OCI-LY7 (cell line): ENCODE measurements around the gene COPS8. TPM values are rescaled to one million over a fixed set of nuclear protein-coding genes. Genes with fewer than 3 reads are reported as not detected.
A peak's percentile ranks its signal among the peaks of the same experiment; 100 is the strongest.

Experiments used
- BruUV-seq: library from RNA; stranded (reverse); fragments of 400-500 nt; replicated peaks from 2 replicates; lab custom pipeline; 2021; lab: Mats Ljungman, UMichigan
- CTCF ChIA-PET: fragments of 300-600 bp; sonication (Branson Sonifier 250); formaldehyde crosslinking; loops from one replicate; lab custom pipeline; 2022; ENCODE audit warnings: antibody characterized with exemption; ENCODE audit not compliant: unreplicated experiment; lab: Charles Lee
- POLR2A ChIA-PET: fragments of 300-600 bp; sonication (Branson Sonifier 250); formaldehyde crosslinking; loops from one replicate; lab custom pipeline; 2022; ENCODE audit warnings: antibody characterized with exemption; lab: Charles Lee
- DNase-seq: peaks from one replicate; pipeline ENCODE4 v3.0.0-alpha.2; 2015; ENCODE audit warnings: low spot score
- H2AFZ ChIP-seq: fragments of 200-600 bp; sonication (generic), shearing (Covaris generic); 2 replicates; pipeline ENCODE4 v1.6.1; 2014; ENCODE audit warnings: mild to moderate bottlenecking, antibody characterized with exemption, low read length, moderate library complexity
- H3K27ac ChIP-seq: fragments of 200-600 bp; sonication (generic); 2 replicates; pipeline ENCODE4 v1.5.1; 2014; ENCODE audit warnings: mixed run types, low read depth, mild to moderate bottlenecking, moderate library complexity, low read length, inconsistent platforms; ENCODE audit not compliant: poor library complexity, severe bottlenecking
- H3K36me3 ChIP-seq: fragments of 200-600 bp; sonication (generic); 2 replicates; pipeline ENCODE4 v1.6.1; 2014; ENCODE audit warnings: mild to moderate bottlenecking, antibody characterized with exemption, low read length, moderate library complexity, mixed read lengths; ENCODE audit not compliant: insufficient read depth
- H3K4me1 ChIP-seq: fragments of 200-600 bp; sonication (generic); 2 replicates; pipeline ENCODE4 v1.5.1; 2014; ENCODE audit warnings: mild to moderate bottlenecking, low read length; ENCODE audit not compliant: insufficient read depth, poor library complexity, severe bottlenecking
- H3K4me2 ChIP-seq: fragments of 200-600 bp; sonication (generic); 2 replicates; pipeline ENCODE4 v1.6.1; 2014; ENCODE audit warnings: mild to moderate bottlenecking, low read length
- H3K4me3 ChIP-seq: fragments of 200-600 bp; sonication (generic); 2 replicates; pipeline ENCODE4 v1.5.1; 2014; ENCODE audit warnings: mild to moderate bottlenecking, low read depth, low read length; ENCODE audit not compliant: poor library complexity, severe bottlenecking
- H3K79me2 ChIP-seq: fragments of 200-600 bp; sonication (generic); 2 replicates; pipeline ENCODE4 v1.6.1; 2016; ENCODE audit warnings: low read depth, mild to moderate bottlenecking, low read length, moderate library complexity, mixed read lengths; ENCODE audit not compliant: insufficient read depth
- H3K9me2 ChIP-seq: fragments of 200-600 bp; sonication (generic); 2 replicates; pipeline ENCODE4 v1.6.1; 2016; ENCODE audit warnings: mild to moderate bottlenecking, low read length, mixed read lengths; ENCODE audit not compliant: insufficient read depth
- H3K9me3 ChIP-seq: fragments of 200-600 bp; sonication (generic); 2 replicates; pipeline ENCODE4 v1.6.1; 2014; ENCODE audit warnings: mild to moderate bottlenecking, mixed run types, low read length, mixed read lengths
- H4K20me1 ChIP-seq: fragments of 200-600 bp; sonication (generic); 2 replicates; pipeline ENCODE4 v1.6.1; 2014; ENCODE audit warnings: mild to moderate bottlenecking, antibody characterized with exemption, low read length, moderate library complexity, mixed read lengths; ENCODE audit not compliant: insufficient read depth
- CTCF ChIP-seq: fragments of 200-600 bp; sonication (generic); conservative IDR thresholded peaks from 2 replicates; pipeline ENCODE4 v1.5.1; 2014; ENCODE audit warnings: mild to moderate bottlenecking, antibody characterized with exemption, low read length, moderate library complexity, mixed read lengths
- EZH2phosphoT487 ChIP-seq: fragments of 200-600 bp; sonication (generic); IDR thresholded peaks from 2 replicates; pipeline ENCODE4 v1.6.1; 2018; ENCODE audit warnings: low read depth, borderline replicate concordance, mild to moderate bottlenecking, mixed run types, antibody characterized with exemption, low read length, moderate library complexity, mixed read lengths
- intact Hi-C: fragments of 100-400 bp; cut with micrococcal nuclease; formaldehyde crosslinking; loops from one replicate; pipeline ENCODE4 v1.10.0; 2022; ENCODE audit not compliant: unreplicated experiment
- total RNA-seq, 2 experiments: library from RNA; depleted of rRNA in 1 of 2; stranded (reverse); fragments of >200 nt in 1 of 2; shearing (Covaris generic) in 1 of 2; gene quantifications; 2 replicates each; pipeline ENCODE4 v1.2.3, GENCODE V29; 2014 to 2022

COPS8 gene
- total RNA-seq, 2 experiments from 2014 or later = 58.8 to 117 TPM

- no peak for DNase-seq
- ChIA-PET POLR2A (interaction anchor here (1.3 kb wide), 1 partner anchor 30 kb away, joined by 4 read pairs; the partner anchor contains the start of gene COPS8), CTCF (no interaction called here)
- BruUV-seq = no TSS peak
- no peak overlapping the region for H2AFZ ChIP-seq
- H3K4me1 ChIP-seq = peaks cover 66% of the 10 kb centered on the region
- no peaks in the 10 kb centered on the region for H3K9me3 ChIP-seq
- no peaks in the 10 kb centered on the region for H4K20me1 ChIP-seq
- H3K36me3 ChIP-seq = no peaks in the 10 kb centered on the region
- peak overlapping the region; percentile 98 for H3K27ac ChIP-seq
- TF ChIP-seq CTCF = no peak
- H3K79me2 ChIP-seq = peaks cover 6% of the 10 kb centered on the region; the same call in 1 of the 2 replicates
- no peaks in the 10 kb centered on the region for H3K9me2 ChIP-seq
- H3K4me2 ChIP-seq = peak overlapping the region; percentile 87
- H3K4me3 ChIP-seq = no peak overlapping the region
- intact Hi-C loops = no loop called here
Measured at GRCh38 chr2:237056287-237056875, 29.3 kb upstream of the COPS8 start.

GRCh38 chr2:237057107-237057506, 28.6 kb upstream of the COPS8 start:
- Histone ChIP-seq H3K4me2 (peak overlapping the region; percentile 87), H3K4me3 (peak overlapping the region; percentile 64), H3K9me3 (no peaks in the 10 kb centered on the region), H3K36me3 (no peaks in the 10 kb centered on the region), H3K9me2 (no peaks in the 10 kb centered on the region), H2AFZ (peak overlapping the region; percentile 98; the same call in 1 of the 2 replicates), H3K27ac (peak overlapping the region; percentile 98), H3K79me2 (peaks cover 6% of the 10 kb centered on the region; the same call in 1 of the 2 replicates), H3K4me1 (peaks cover 70% of the 10 kb centered on the region), H4K20me1 (no peaks in the 10 kb centered on the region)
- no TSS peak for BruUV-seq
- TF ChIP-seq EZH2phosphoT487 (no peak), CTCF (no peak)
- ChIA-PET POLR2A (interaction anchor here (0.7 kb wide), 1 partner anchor 76 kb away, joined by 4 read pairs; no protein-coding TSS in a partner anchor), CTCF (interaction anchor here (0.6 kb wide), 1 partner anchor 139 kb away, joined by 4 read pairs; no protein-coding TSS in a partner anchor)
- intact Hi-C loops = no loop called here
- DNase-seq = no peak

GRCh38 chr2:237057893-237058300, 27.8 kb upstream of the COPS8 start:
- Histone ChIP-seq H3K79me2 (peaks cover 6% of the 10 kb centered on the region; the same call in 1 of the 2 replicates), H3K4me1 (peaks cover 70% of the 10 kb centered on the region), H3K27ac (peak overlapping the region; percentile 98), H4K20me1 (no peaks in the 10 kb centered on the region), H3K36me3 (no peaks in the 10 kb centered on the region), H3K9me3 (no peaks in the 10 kb centered on the region), H3K4me3 (peak overlapping the region; percentile 64), H3K4me2 (peak overlapping the region; percentile 87), H3K9me2 (no peaks in the 10 kb centered on the region), H2AFZ (peak overlapping the region; percentile 98)
- intact Hi-C loops = no loop called here
- POLR2A ChIA-PET = interaction anchor here (0.7 to 1.1 kb wide), 2 partner anchors 77 to 492 kb away, joined by 3 to 4 read pairs; no protein-coding TSS in a partner anchor
- peak; percentile 89 for DNase-seq
- no peak for TF ChIP-seq EZH2phosphoT487
- no peak for TF ChIP-seq CTCF
- CTCF ChIA-PET = interaction anchor here (0.6 kb wide), 1 partner anchor 138 kb away, joined by 4 read pairs; no protein-coding TSS in a partner anchor
- BruUV-seq = no TSS peak
